HG03060 (cell line): ENCODE data around the gene MRPS23.

Source experiments
- ATAC-seq: cut with Tn5 transposase; IDR thresholded peaks from one replicate; pipeline ENCODE4 v1.9.1; 2021; ENCODE audit warnings: low read depth, moderate number of reproducible peaks; ENCODE audit not compliant: unreplicated experiment

The MRPS23 gene

GRCh38 chr17:57838857-57839570 lies 10.8 kb downstream of the MRPS23 start:
- ATAC-seq = no peak

GRCh38 chr17:57838453-57838852 lies 11.4 kb downstream of the MRPS23 start:
- ATAC-seq = no peak

GRCh38 chr17:57835333-57835900 lies 14.4 kb downstream of the MRPS23 start:
- no peak for ATAC-seq

- ATAC-seq = no peak
Measured at GRCh38 chr17:57834146-57834741, 15.6 kb downstream of the MRPS23 start.

GRCh38 chr17:57833179-57833939 lies 16.5 kb downstream of the MRPS23 start:
- ATAC-seq = no peak

GRCh38 chr17:57832314-57833178 lies 17.3 kb downstream of the MRPS23 start:
- no peak for ATAC-seq

GRCh38 chr17:57830880-57831279 lies 19.0 kb downstream of the MRPS23 start:
- ATAC-seq = no peak

GRCh38 chr17:57823469-57824401 lies 26.1 kb downstream of the MRPS23 start:
- no peak for ATAC-seq

- no peak for ATAC-seq
Measured at GRCh38 chr17:57819867-57820266, 30.0 kb downstream of the MRPS23 start.

- no peak for ATAC-seq
Measured at GRCh38 chr17:57819285-57819684, 30.6 kb downstream of the MRPS23 start.

- ATAC-seq = no peak
Measured at GRCh38 chr17:57818066-57818465, 31.8 kb downstream of the MRPS23 start.

- ATAC-seq = no peak
Measured at GRCh38 chr17:57817299-57817698, 32.5 kb downstream of the MRPS23 start.

GRCh38 chr17:57814421-57814820 lies 35.4 kb downstream of the MRPS23 start:
- no peak for ATAC-seq

GRCh38 chr17:57811638-57812280 lies 38.1 kb downstream of the MRPS23 start:
- no peak for ATAC-seq

GRCh38 chr17:57810721-57811637 lies 38.9 kb downstream of the MRPS23 start:
- no peak for ATAC-seq

GRCh38 chr17:57809879-57810278 lies 40.0 kb downstream of the MRPS23 start:
- no peak for ATAC-seq

- no peak for ATAC-seq
Measured at GRCh38 chr17:57808882-57809281, 41.0 kb downstream of the MRPS23 start.
